NCI-H1417 (cell line): ENCODE measurements around the gene L1CAM.
"Not testable (repeated sequence)": the region's sequence is repeated elsewhere in the genome, so short reads cannot be mapped to it uniquely, and the experiment has no call there.

Experiments
- DNase-seq, 3 experiments: peaks; one replicate each; lab custom pipeline; 2025; lab: John Stamatoyannopoulos, UW

Gene L1CAM

GRCh38 chrX:153828308-153828707, 57.7 kb downstream of the L1CAM start:
- no peak for DNase-seq

- DNase-seq, result no peak
These were observed 58.1 kb downstream of the L1CAM start for GRCh38 chrX:153827903-153828302.

GRCh38 chrX:153827016-153827415, 59.0 kb downstream of the L1CAM start:
- no peak for DNase-seq

- no peak for DNase-seq
These were observed 60.9 kb downstream of the L1CAM start for GRCh38 chrX:153825042-153825441.

- DNase-seq, result no peak
These were observed 61.6 kb downstream of the L1CAM start for GRCh38 chrX:153824348-153824747.

GRCh38 chrX:153821066-153821465, 64.9 kb downstream of the L1CAM start:
- peak in 2 of 3 experiments; percentile 19 to 52 for DNase-seq

- DNase-seq, result peak in 2 of 3 experiments; percentile 52 to 53
These were observed 65.4 kb downstream of the L1CAM start for GRCh38 chrX:153820601-153821000.

GRCh38 chrX:153819384-153820040, 66.5 kb downstream of the L1CAM start:
- peak in 2 of 3 experiments; percentile 59 to 66 for DNase-seq

GRCh38 chrX:153818571-153819383, 67.2 kb downstream of the L1CAM start:
- DNase-seq, result peak; percentile 76 to 85 (median 79)

- not testable (repeated sequence) for DNase-seq
These were observed 67.9 kb downstream of the L1CAM start for GRCh38 chrX:153818064-153818463.

GRCh38 chrX:153816831-153817690, 68.9 kb downstream of the L1CAM start:
- DNase-seq, result no peak

- no peak for DNase-seq
These were observed 71.2 kb downstream of the L1CAM start for GRCh38 chrX:153814591-153815315.

GRCh38 chrX:153813161-153813560, 72.8 kb downstream of the L1CAM start:
- DNase-seq, result no peak

GRCh38 chrX:153812220-153812619, 73.8 kb downstream of the L1CAM start:
- peak in 2 of 3 experiments; percentile 39 to 44 for DNase-seq
